Endothelial cell (in vitro differentiated cells): ENCODE data around the gene PPP2R2C. TPM values are rescaled to one million over a fixed set of nuclear protein-coding genes. Genes with fewer than 3 reads are reported as not detected.

ENCODE experiments used
- DNase-seq: peaks from one replicate; pipeline ENCODE4 v3.0.0; 2021; ENCODE audit warnings: low spot score
- H3K27ac Mint-ChIP-seq: one replicate; pipeline ENCODE4 v1.8.0; 2021; ENCODE audit warnings: mixed read lengths, inconsistent platforms; ENCODE audit not compliant: unreplicated experiment
- H3K27me3 Mint-ChIP-seq: one replicate; pipeline ENCODE4 v1.8.0; 2021; ENCODE audit warnings: mild to moderate bottlenecking, moderate library complexity, mixed read lengths, inconsistent platforms; ENCODE audit not compliant: unreplicated experiment
- H3K36me3 Mint-ChIP-seq: one replicate; pipeline ENCODE4 v1.8.0; 2021; ENCODE audit warnings: mild to moderate bottlenecking, low read depth, mixed read lengths, inconsistent platforms; ENCODE audit not compliant: unreplicated experiment
- H3K4me1 Mint-ChIP-seq: one replicate; pipeline ENCODE4 v1.8.0; 2021; ENCODE audit warnings: mild to moderate bottlenecking, mixed read lengths, inconsistent platforms; ENCODE audit not compliant: unreplicated experiment
- H3K4me3 Mint-ChIP-seq: one replicate; pipeline ENCODE4 v1.8.0; 2021; ENCODE audit warnings: mild to moderate bottlenecking, mixed read lengths, inconsistent platforms; ENCODE audit not compliant: unreplicated experiment
- H3K9me3 Mint-ChIP-seq: one replicate; pipeline ENCODE4 v1.8.0; 2021; ENCODE audit warnings: mixed read lengths, inconsistent platforms; ENCODE audit not compliant: unreplicated experiment
- CTCF ChIP-seq: fragments of 200-600 bp; sonication (generic); IDR thresholded peaks from one replicate; pipeline ENCODE4 v1.5.0; 2021; ENCODE audit warnings: antibody characterized with exemption; ENCODE audit not compliant: unreplicated experiment
- total RNA-seq: library from RNA; stranded (reverse); fragmentation: NEBNext Ultra II Directional; extraction: Animal tissue kit (Norgen Biotek cat#: 25700); gene quantifications from one replicate; pipeline ENCODE4 v1.2.1, GENCODE V29; 2021; ENCODE audit not compliant: unreplicated experiment

PPP2R2C gene
- total RNA-seq, 1 donor from 2014 or later: 1.7 TPM

GRCh38 chr4:6362896-6363295 is 109.5 kb downstream of the PPP2R2C start:
- DNase-seq: peak; percentile 71
- Mint-ChIP-seq H3K4me1 (no peaks in the 10 kb centered on the region), H3K27me3 (peaks cover 2% of the 10 kb centered on the region), H3K9me3 (no peaks in the 10 kb centered on the region), H3K27ac (no peak overlapping the region), H3K36me3 (no peaks in the 10 kb centered on the region), H3K4me3 (no peak overlapping the region)
- TF ChIP-seq CTCF: no peak

- H3K4me3 Mint-ChIP-seq: no peak overlapping the region
- DNase-seq: no peak
- no peak for TF ChIP-seq CTCF
- H3K9me3 Mint-ChIP-seq: no peaks in the 10 kb centered on the region
- no peaks in the 10 kb centered on the region for H3K36me3 Mint-ChIP-seq
- H3K27me3 Mint-ChIP-seq: peaks cover 1% of the 10 kb centered on the region
- H3K27ac Mint-ChIP-seq: no peak overlapping the region
- H3K4me1 Mint-ChIP-seq: no peaks in the 10 kb centered on the region
Measured at GRCh38 chr4:6362243-6362885, 110.0 kb downstream of the PPP2R2C start.

- Mint-ChIP-seq H3K27me3 (peaks cover 1% of the 10 kb centered on the region), H3K9me3 (no peaks in the 10 kb centered on the region), H3K4me1 (no peaks in the 10 kb centered on the region), H3K4me3 (no peak overlapping the region), H3K36me3 (no peaks in the 10 kb centered on the region), H3K27ac (no peak overlapping the region)
- no peak for TF ChIP-seq CTCF
- DNase-seq: no peak
Measured at GRCh38 chr4:6361076-6361784, 111.2 kb downstream of the PPP2R2C start.

GRCh38 chr4:6360385-6360784 is 112.0 kb downstream of the PPP2R2C start:
- no peaks in the 10 kb centered on the region for H3K9me3 Mint-ChIP-seq
- no peak for TF ChIP-seq CTCF

More at GRCh38 chr4:6360385-6360784, 112.0 kb downstream of the PPP2R2C start:
- no peaks in the 10 kb centered on the region for H3K36me3 Mint-ChIP-seq
- no peak for DNase-seq
- H3K4me3 Mint-ChIP-seq: no peak overlapping the region
- H3K27me3 Mint-ChIP-seq: peaks cover 1% of the 10 kb centered on the region
- peaks cover 3% of the 10 kb centered on the region for H3K4me1 Mint-ChIP-seq
- H3K27ac Mint-ChIP-seq: no peak overlapping the region
